Measurements from ENCODE around the gene TSPAN9. TPM values are rescaled to one million over a fixed set of nuclear protein-coding genes. Genes with fewer than 3 reads are reported as not detected.

Gene TSPAN9
- total RNA-seq, 1 experiment from 2014 or later, result 13.2 TPM

GRCh38 chr12:3219233-3219632, 142.1 kb downstream of the TSPAN9 start:
- Histone ChIP-seq H2AFZ (ENCODE audit: low read depth, low read length, poor library complexity, severe bottlenecking) (no peak overlapping the region), H4K20me1 (ENCODE audit: insufficient read depth) (no peaks in the 10 kb centered on the region), H3K4me3 (replicated peaks in 1 of 2; ENCODE audit: low read depth in 1 of 2, low read length in 2 of 2) (no peak overlapping the region), H3K4me2 (ENCODE audit: low read length) (no peak overlapping the region), H3K9me3 (ENCODE audit: control insufficient read depth in 1 of 2, insufficient read depth in 1 of 2, low read depth in 1 of 2, low read length in 2 of 2) (no peaks in the 10 kb centered on the region), H3K9ac (ENCODE audit: low read length) (no peak overlapping the region), H3K79me2 (ENCODE audit: insufficient read depth, low read length) (no peaks in the 10 kb centered on the region), H3K27me3 (ENCODE audit: insufficient read depth, low read length) (no peaks in the 10 kb centered on the region), H3K4me1 (ENCODE audit: control insufficient read depth in 1 of 2, insufficient read depth in 2 of 2, low read length in 2 of 2) (peaks cover 0 to 28% of the 10 kb centered on the region in 2 experiments; a peak in 2 of 4 replicates), H3K27ac (ENCODE audit: low read depth, low read length) (no peak overlapping the region), H3K9me2 (ENCODE audit: insufficient read depth) (no peaks in the 10 kb centered on the region), H3K36me3 (ENCODE audit: control insufficient read depth in 1 of 2, insufficient read depth in 2 of 2, low read length in 2 of 2) (no peaks in the 10 kb centered on the region)
- ATAC-seq, result no peak
- POLR2A ChIA-PET, result no interaction called here
- TF ChIP-seq ELF1 (IDR thresholded peaks at IDR 0.05; ENCODE audit: borderline replicate concordance, low read depth) (no peak), JUND (IDR thresholded peaks at IDR 0.05) (no peak), EZH2phosphoT487 (IDR thresholded peaks at IDR 0.05; ENCODE audit: borderline replicate concordance) (no peak)
- CTCF ChIA-PET, result no interaction called here
- no TSS peak for BruUV-seq (replicated peaks)
- intact Hi-C loops (cut with micrococcal nuclease), result no loop called here
- RAD21 ChIA-PET (ENCODE audit: low non-redundant PET in 1 of 2, low total read pairs in 2 of 2, uncharacterized antibody in 2 of 2, unreplicated experiment in 2 of 2), result no interaction called here
- no peak for DNase-seq (ENCODE audit: low read depth, low spot score)

DNA sequence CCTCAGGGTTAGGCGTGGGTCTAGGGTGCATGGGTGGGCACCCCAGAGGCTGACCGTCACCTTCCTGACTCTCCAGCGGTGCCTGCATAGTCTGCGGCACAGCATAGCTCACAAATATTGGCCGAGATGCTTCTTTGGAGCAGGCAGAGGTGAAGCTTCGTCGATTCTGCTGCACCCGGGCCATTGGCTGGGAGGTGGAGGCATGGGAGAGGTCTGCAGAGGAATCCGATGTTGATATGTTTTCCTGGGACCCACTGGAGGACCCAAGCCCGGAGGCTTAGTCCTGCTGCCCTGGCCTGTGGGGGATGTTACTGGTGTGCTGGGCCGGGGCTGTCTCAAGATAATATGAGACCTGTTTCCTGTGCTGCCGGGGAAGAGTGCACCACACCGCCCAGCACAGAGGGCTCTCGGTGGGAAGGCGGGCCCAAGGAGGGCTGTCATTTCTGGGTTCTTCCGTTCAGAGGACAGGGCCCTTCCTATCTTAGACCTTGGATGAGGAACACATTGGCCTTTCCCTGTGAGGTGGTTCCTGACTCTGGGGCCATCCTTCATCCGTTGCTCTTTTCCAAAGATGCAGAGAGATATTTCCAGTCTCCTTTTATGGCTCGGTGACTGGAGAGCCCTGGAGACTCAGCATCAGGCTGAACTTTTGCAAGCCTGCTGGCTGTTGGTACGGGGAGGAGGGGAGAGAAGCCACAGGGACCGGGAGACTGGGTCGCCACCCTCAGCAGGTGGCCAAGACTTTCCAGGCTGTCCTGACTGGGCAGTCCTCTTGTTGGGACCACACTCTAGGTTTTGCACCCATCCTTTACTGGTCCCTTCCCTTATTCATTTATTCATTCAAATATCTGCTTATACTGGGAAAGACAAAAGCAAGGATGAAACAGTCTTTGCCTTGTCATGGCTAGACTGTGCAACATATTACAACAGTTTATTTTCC, 143.5 kb downstream of the TSPAN9 start:
- H3K27me3 ChIP-seq (ENCODE audit: insufficient read depth, low read length), result no peaks in the 10 kb centered on the region
- no peak for DNase-seq (ENCODE audit: low read depth, low spot score)
- POLR2A ChIA-PET, result no interaction called here
- no peaks in the 10 kb centered on the region for H3K79me2 ChIP-seq (ENCODE audit: insufficient read depth, low read length)
- H3K4me2 ChIP-seq (ENCODE audit: low read length), result no peak overlapping the region
- H3K4me1 ChIP-seq (ENCODE audit: control insufficient read depth in 1 of 2, insufficient read depth in 2 of 2, low read length in 2 of 2), result peaks cover 0 to 28% of the 10 kb centered on the region in 2 experiments; a peak in 2 of 4 replicates
- no TSS peak for BruUV-seq (replicated peaks)
- H3K9ac ChIP-seq (ENCODE audit: low read length), result no peak overlapping the region
- H3K27ac ChIP-seq (ENCODE audit: low read depth, low read length), result no peak overlapping the region
- RAD21 ChIA-PET (ENCODE audit: low non-redundant PET in 1 of 2, low total read pairs in 2 of 2, uncharacterized antibody in 2 of 2, unreplicated experiment in 2 of 2), result no interaction called here
- H3K9me3 ChIP-seq (ENCODE audit: control insufficient read depth in 1 of 2, insufficient read depth in 1 of 2, low read depth in 1 of 2, low read length in 2 of 2), result no peaks in the 10 kb centered on the region
- ATAC-seq, result no peak
- no peaks in the 10 kb centered on the region for H3K9me2 ChIP-seq (ENCODE audit: insufficient read depth)
- H2AFZ ChIP-seq (ENCODE audit: low read depth, low read length, poor library complexity, severe bottlenecking), result no peak overlapping the region
- H3K36me3 ChIP-seq (ENCODE audit: control insufficient read depth in 1 of 2, insufficient read depth in 2 of 2, low read length in 2 of 2), result no peaks in the 10 kb centered on the region
- intact Hi-C loops (cut with micrococcal nuclease), result no loop called here
- CTCF ChIA-PET, result no interaction called here
- TF ChIP-seq FOSL1 (IDR thresholded peaks at IDR 0.05; ENCODE audit: low read depth) (no peak), CEBPB (IDR thresholded peaks at IDR 0.05; ENCODE audit: low read depth) (no peak), EZH2phosphoT487 (IDR thresholded peaks at IDR 0.05; ENCODE audit: borderline replicate concordance) (no peak), YY1 (IDR thresholded peaks at IDR 0.05; ENCODE audit: extremely low read depth, insufficient replicate concordance, low read depth, low read length) (no peak), POLR2A (IDR thresholded peaks at IDR 0.05; ENCODE audit: borderline replicate concordance, extremely low read depth, insufficient read depth, insufficient read length) (no peak), CBX3 (IDR thresholded peaks at IDR 0.05; ENCODE audit: low read depth) (no peak), SP1 (IDR thresholded peaks at IDR 0.05; ENCODE audit: low read depth) (no peak), SRF (IDR thresholded peaks at IDR 0.05; ENCODE audit: low read depth) (no peak), JUND (IDR thresholded peaks at IDR 0.05) (no peak), POLR2AphosphoS5 (IDR thresholded peaks at IDR 0.05; ENCODE audit: low read depth, low read length) (no peak)
- TF ChIP-seq, protein P1, sequence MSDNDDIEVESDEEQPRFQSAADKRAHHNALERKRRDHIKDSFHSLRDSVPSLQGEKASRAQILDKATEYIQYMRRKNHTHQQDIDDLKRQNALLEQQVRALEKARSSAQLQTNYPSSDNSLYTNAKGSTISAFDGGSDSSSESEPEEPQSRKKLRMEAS (IDR thresholded peaks at IDR 0.05), result no peak
- TF ChIP-seq, protein P2, sequence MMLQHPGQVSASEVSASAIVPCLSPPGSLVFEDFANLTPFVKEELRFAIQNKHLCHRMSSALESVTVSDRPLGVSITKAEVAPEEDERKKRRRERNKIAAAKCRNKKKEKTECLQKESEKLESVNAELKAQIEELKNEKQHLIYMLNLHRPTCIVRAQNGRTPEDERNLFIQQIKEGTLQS (IDR thresholded peaks at IDR 0.05), result no peak
- no peak overlapping the region for H3K4me3 ChIP-seq (replicated peaks in 1 of 2; ENCODE audit: low read depth in 1 of 2, low read length in 2 of 2)
- H4K20me1 ChIP-seq (ENCODE audit: insufficient read depth), result no peaks in the 10 kb centered on the region

Data from HCT116 (cell line).